ENCODE results near the gene MAP3K10. TPM values are rescaled to one million over a fixed set of nuclear protein-coding genes. Genes with fewer than 3 reads are reported as not detected.
A peak's percentile ranks its signal among the peaks of the same experiment; 100 is the strongest.

Gene MAP3K10
- total RNA-seq, 1 donor from 2014 or later, result 19.4 TPM

GRCh38 chr19:40231057-40231456 is 39.8 kb downstream of the MAP3K10 start:
- Histone ChIP-seq H3K4me1 (peaks cover 7 to 17% of the 10 kb centered on the region in 2 donors), H3K36me3 (peaks cover 29 to 31% of the 10 kb centered on the region in 2 donors), H3K4me3 (no peak overlapping the region), H3K9me3 (no peaks in the 10 kb centered on the region), H3K27ac (no peak overlapping the region), H3K27me3 (no peaks in the 10 kb centered on the region)
- intact Hi-C loops (cut with DNase I), result no loop called here
- no peak for TF ChIP-seq CTCF (IDR thresholded peaks at IDR 0.05)
- no peak for DNase-seq (ENCODE audit: low spot score in 2 of 2)

GRCh38 chr19:40231544-40232424 is 40.6 kb downstream of the MAP3K10 start:
- Histone ChIP-seq H3K4me1 (peaks cover 3 to 10% of the 10 kb centered on the region in 2 donors), H3K27ac (peak overlapping the region; percentile 3 to 20), H3K27me3 (no peaks in the 10 kb centered on the region), H3K9me3 (no peaks in the 10 kb centered on the region), H3K36me3 (peaks cover 37 to 39% of the 10 kb centered on the region in 2 donors), H3K4me3 (no peak overlapping the region)
- intact Hi-C loops (cut with DNase I), result no loop called here
- no peak for DNase-seq (ENCODE audit: low spot score in 2 of 2)
- no peak for TF ChIP-seq CTCF (IDR thresholded peaks at IDR 0.05)

- no peaks in the 10 kb centered on the region for H3K27me3 ChIP-seq
- intact Hi-C loops (cut with DNase I), result no loop called here
- peak overlapping the region in 1 of 2 donors; percentile 3 for H3K27ac ChIP-seq
- peaks cover 44 to 45% of the 10 kb centered on the region in 2 donors for H3K36me3 ChIP-seq
- H3K4me1 ChIP-seq, result peaks cover 3 to 10% of the 10 kb centered on the region in 2 donors
- no peaks in the 10 kb centered on the region for H3K9me3 ChIP-seq
- no peak overlapping the region for H3K4me3 ChIP-seq
- DNase-seq (ENCODE audit: low spot score in 2 of 2), result no peak
- TF ChIP-seq CTCF (IDR thresholded peaks at IDR 0.05), result no peak
Measured at GRCh38 chr19:40232479-40232878, 41.3 kb downstream of the MAP3K10 start.

- no peak overlapping the region for H3K27ac ChIP-seq
- H3K4me3 ChIP-seq, result no peak overlapping the region
- no peak for TF ChIP-seq CTCF (IDR thresholded peaks at IDR 0.05)
- H3K27me3 ChIP-seq, result no peaks in the 10 kb centered on the region
- H3K36me3 ChIP-seq, result peaks cover 51 to 52% of the 10 kb centered on the region in 2 donors
- no peaks in the 10 kb centered on the region for H3K9me3 ChIP-seq
- H3K4me1 ChIP-seq, result peaks cover 3 to 10% of the 10 kb centered on the region in 2 donors
- DNase-seq (ENCODE audit: low spot score in 2 of 2), result no peak
- intact Hi-C loops (cut with DNase I), result no loop called here
Measured at GRCh38 chr19:40232949-40233810, 42.0 kb downstream of the MAP3K10 start.

GRCh38 chr19:40233811-40234389 is 42.7 kb downstream of the MAP3K10 start:
- no peak for TF ChIP-seq CTCF (IDR thresholded peaks at IDR 0.05)
- intact Hi-C loops (cut with DNase I), result no loop called here
- no peaks in the 10 kb centered on the region for H3K27me3 ChIP-seq
- no peak overlapping the region for H3K27ac ChIP-seq
- peaks cover 58 to 60% of the 10 kb centered on the region in 2 donors for H3K36me3 ChIP-seq
- no peaks in the 10 kb centered on the region for H3K9me3 ChIP-seq
- H3K4me3 ChIP-seq, result no peak overlapping the region
- H3K4me1 ChIP-seq, result peaks cover 3 to 10% of the 10 kb centered on the region in 2 donors
- no peak for DNase-seq (ENCODE audit: low spot score in 2 of 2)

All from ascending aorta (tissue), 2 donors.